A172 (cell line): ENCODE results near the gene TRPC3. TPM values are rescaled to one million over a fixed set of nuclear protein-coding genes. Genes with fewer than 3 reads are reported as not detected.
A peak's percentile ranks its signal among the peaks of the same experiment; 100 is the strongest.

Source experiments
- DNase-seq: peaks from one replicate; pipeline ENCODE4 v3.0.0-alpha.2; 2015; ENCODE audit warnings: low spot score
- total RNA-seq: library from RNA; depleted of rRNA; stranded (reverse); fragments of >200 nt; shearing (Covaris generic); gene quantifications from 2 replicates; pipeline ENCODE4 v1.2.3, GENCODE V29; 2014; rRNA removed

TRPC3 gene
- total RNA-seq, 1 experiment from 2014 or later: 0.57 TPM

- no peak for DNase-seq
Measured at GRCh38 chr4:121873604-121874003, 78.3 kb downstream of the TRPC3 start.

GRCh38 chr4:121869841-121870822 is 81.7 kb downstream of the TRPC3 start, which contains the start of gene BBS7:
BBS7 (minus strand) TSS chr4:121870474; CDS start chr4:121870313, 161 bp downstream.
- peak; percentile 96 for DNase-seq

GRCh38 chr4:121863799-121864198 is 88.1 kb downstream of the TRPC3 start:
- DNase-seq: no peak

- no peak for DNase-seq
Measured at GRCh38 chr4:121861426-121861825, 90.4 kb downstream of the TRPC3 start.

GRCh38 chr4:121860121-121860520 is 91.7 kb downstream of the TRPC3 start:
- DNase-seq: no peak

- DNase-seq: no peak
Measured at GRCh38 chr4:121851354-121851753, 100.5 kb downstream of the TRPC3 start.

GRCh38 chr4:121846662-121847061 is 105.2 kb downstream of the TRPC3 start:
- DNase-seq: no peak

GRCh38 chr4:121842862-121843261 is 109.0 kb downstream of the TRPC3 start:
- no peak for DNase-seq

- DNase-seq: no peak
Measured at GRCh38 chr4:121838136-121838535, 113.7 kb downstream of the TRPC3 start.

- DNase-seq: no peak
Measured at GRCh38 chr4:121829511-121829910, 122.3 kb downstream of the TRPC3 start.

Other genes with a start within 250 kb of the TRPC3 start
- not detected in 2 replicates for gene SMIM43, start 186.9 kb downstream of the TRPC3 start, total RNA-seq
- 85.4 and 87.8 TPM in 2 replicates for gene EXOSC9, start 150.7 kb downstream of the TRPC3 start, total RNA-seq
- 139 and 148 TPM in 2 replicates for gene CCNA2, start 128.2 kb downstream of the TRPC3 start, total RNA-seq
- gene BBS7, start 81.6 kb downstream of the TRPC3 start, total RNA-seq: 25.6 and 48.4 TPM in 2 replicates
- gene BLTP1, start 200.3 kb upstream of the TRPC3 start, total RNA-seq: 21.4 and 22.0 TPM in 2 replicates